GM18858 (cell line): ENCODE measurements around the gene HM13.
"Not testable (repeated sequence)": the region's sequence is repeated elsewhere in the genome, so short reads cannot be mapped to it uniquely, and the experiment has no call there.

Source experiments
- ATAC-seq: cut with Tn5 transposase; IDR thresholded peaks from one replicate; pipeline ENCODE4 v1.9.1; 2021; ENCODE audit not compliant: unreplicated experiment

The HM13 gene

DNA sequence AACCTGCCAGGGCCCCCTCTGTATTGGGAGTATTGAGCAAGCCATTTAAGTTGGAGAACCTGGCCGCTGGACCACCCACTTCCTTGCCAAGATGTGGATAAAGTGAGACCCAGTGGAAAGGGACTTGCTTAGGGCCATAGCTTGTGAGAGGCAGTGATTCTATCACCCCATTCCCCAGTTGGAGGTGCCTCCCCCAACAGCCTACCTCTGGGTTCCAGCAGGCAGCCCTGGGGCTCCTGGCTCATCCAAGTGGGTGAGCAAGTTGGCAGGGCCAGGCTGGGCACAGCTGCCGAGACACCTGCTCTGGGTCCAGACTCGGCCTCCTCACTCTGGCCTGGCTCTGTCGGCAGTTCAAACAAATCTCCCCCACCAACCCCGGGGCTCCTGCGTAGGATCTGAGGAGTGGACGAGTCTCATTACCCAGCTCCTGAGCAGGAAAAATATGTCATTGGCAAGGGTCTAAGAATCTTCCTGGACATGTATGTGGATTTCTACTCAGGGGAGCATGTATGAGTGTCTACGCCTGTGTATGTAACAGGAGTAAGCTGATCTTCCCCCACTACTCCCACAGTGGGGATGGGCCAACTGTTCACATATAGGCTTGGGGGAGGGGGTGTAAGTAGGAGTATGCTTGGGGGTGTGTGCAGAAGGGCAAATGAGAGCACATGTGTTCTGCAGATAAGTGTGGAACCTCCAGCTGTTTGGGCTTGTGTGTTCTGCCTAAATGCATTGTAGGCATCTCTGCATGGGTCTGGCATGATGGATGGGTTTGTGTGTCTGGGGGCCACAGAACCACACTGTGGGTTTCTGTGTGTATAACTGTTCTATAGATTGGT, 92.8 kb downstream of the HM13 start:
- no peak for ATAC-seq

DNA sequence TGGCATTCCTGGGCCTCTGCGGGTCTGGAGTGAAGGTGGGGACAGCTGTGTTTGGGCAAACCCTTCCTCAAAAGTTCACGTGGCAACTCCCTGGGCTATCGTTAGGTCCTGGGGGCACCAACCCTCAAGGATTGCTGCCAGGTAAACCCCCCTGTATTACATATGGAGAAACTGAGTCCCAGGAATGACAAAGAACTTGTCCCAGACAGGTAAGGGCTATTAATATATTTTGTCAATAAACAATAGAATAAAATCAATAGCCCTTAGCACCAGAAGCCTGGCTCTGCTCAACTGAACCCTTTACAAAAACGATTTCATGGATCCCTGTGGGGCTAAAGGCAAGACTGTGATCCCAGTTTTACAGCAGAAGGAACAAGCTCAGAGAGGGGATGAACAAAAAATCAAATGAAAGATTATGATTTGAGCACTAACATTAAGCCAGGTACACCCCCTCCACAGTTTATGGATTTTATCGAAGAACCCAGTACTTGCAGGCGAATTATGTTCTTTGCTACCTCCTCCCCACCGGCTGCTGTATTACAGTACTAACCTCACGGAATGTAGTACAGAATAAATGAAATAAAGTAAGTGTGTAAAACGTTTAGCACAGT, 93.5 kb downstream of the HM13 start:
- no peak for ATAC-seq

DNA sequence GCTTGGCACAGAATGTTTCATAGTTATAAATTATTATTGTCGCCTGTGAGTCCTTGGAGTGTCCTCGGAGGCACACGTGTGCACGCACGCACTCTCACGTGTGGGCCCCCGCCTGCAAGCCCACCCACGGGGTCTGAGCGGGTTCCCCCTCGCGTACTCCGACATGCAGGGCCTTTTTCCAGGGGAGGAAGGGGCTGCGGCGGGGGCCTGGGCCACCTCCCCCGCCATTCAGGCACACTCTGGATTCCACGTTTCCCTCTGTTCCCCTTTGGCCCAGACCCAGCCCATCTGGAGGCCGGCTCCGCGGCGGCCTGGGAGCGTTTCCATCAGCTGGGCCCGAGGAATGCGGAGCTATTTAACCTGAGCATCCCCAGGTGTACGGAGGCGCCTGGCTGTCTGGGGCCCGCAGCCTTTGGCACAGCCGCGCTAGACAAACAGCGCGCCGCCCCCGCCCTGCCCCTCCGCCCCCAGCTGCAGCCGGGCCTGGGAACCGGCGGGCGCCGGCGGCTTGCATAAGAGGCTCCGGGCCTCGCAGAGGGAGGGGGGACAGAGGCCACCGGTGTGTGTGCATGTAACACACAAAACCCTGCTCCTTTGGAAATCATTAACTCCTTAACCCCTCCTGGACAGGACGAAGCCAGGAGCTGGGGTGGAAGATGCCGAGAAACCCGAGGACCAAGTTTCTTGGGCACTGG, 94.2 kb downstream of the HM13 start:
- no peak for ATAC-seq

GRCh38 chr20:31612271-31612640, 98.0 kb downstream of the HM13 start:
- not testable (repeated sequence) for ATAC-seq

GRCh38 chr20:31615416-31615815, 101.2 kb downstream of the HM13 start:
- ATAC-seq, result no peak

DNA sequence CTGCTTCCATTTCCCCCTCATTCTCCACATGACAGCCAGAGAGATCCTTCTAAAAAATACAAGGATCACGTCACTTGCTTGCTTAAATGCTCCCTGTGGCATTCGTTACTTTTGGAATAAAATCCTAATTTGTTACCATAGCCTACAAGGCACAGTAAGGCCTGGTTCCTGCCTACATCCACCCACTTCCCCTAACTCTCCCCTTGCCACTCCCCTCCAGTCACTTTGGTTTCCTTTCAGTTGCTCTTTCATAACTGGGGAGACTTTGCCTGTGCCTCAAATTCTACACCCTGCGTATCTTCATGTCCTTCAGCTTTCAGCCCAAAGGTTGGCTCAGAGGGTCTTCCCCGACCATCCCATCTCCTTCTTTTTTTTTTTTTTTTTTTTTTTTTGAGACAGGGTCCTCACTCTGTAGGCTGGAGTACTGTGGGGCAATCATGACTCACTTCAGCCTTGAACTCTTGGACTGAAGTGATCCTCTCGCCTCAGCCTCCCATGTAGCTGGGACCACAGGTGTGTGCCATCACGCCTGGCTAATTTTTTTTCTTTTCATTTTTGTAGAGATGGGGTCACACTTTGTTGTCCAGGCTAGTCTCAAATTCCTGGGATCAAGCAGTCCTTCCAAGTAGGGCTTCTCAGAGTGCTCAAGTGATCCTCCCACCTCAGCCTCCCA, 103.3 kb downstream of the HM13 start:
- ATAC-seq, result no peak
